Stimulated activated CD8-positive, alpha-beta memory T cell treated with anti-CD3 and anti-CD28 coated beads, Interleukin-12 subunit alpha, Interleukin-12 subunit beta, amount 100 ng/mL, for 24 hours (primary cell): ENCODE results near the gene ANKRD10.

ENCODE experiments used
- DNase-seq: peaks from one replicate; pipeline ENCODE4 v3.0.0-alpha.2; 2020; ENCODE audit errors: extremely low read depth

The ANKRD10 gene

GRCh38 chr13:110831437-110832204, 83.2 kb downstream of the ANKRD10 start:
- DNase-seq: no peak

GRCh38 chr13:110830800-110831371, 84.0 kb downstream of the ANKRD10 start:
- no peak for DNase-seq

- DNase-seq: no peak
Observed at GRCh38 chr13:110830331-110830730, 84.5 kb downstream of the ANKRD10 start.

GRCh38 chr13:110829486-110829885, 85.4 kb downstream of the ANKRD10 start:
- no peak for DNase-seq

GRCh38 chr13:110828705-110829104, 86.2 kb downstream of the ANKRD10 start:
- no peak for DNase-seq
